SK-N-SH (cell line): ENCODE results near the gene SNTG2.

Experiments used
- CHD2 ChIP-seq: fragments of 150-350 bp; IDR thresholded peaks from 2 replicates; pipeline ENCODE4 v1.6.1; 2018; ENCODE audit warnings: low read length; ENCODE audit not compliant: partially characterized antibody
- CTCF ChIP-seq: fragments of 200-600 bp; sonication (generic); IDR thresholded peaks from 2 replicates; pipeline ENCODE4 v1.6.1; 2017; ENCODE audit warnings: antibody characterized with exemption, mild to moderate bottlenecking, moderate library complexity
- EP300 ChIP-seq, 2 experiments: IDR thresholded peaks; 2 replicates each; pipeline versions ENCODE4 v1.4.0 to v1.6.1; 2012; ENCODE audit warnings: borderline replicate concordance in 1 of 2, low read depth in 1 of 2, low read length in 1 of 2
- NFIC ChIP-seq: IDR thresholded peaks from 2 replicates; pipeline ENCODE4 v1.4.0; 2012; ENCODE audit warnings: borderline replicate concordance
- POLR2AphosphoS5 ChIP-seq: IDR thresholded peaks from 2 replicates; pipeline ENCODE4 v1.6.1; 2012; ENCODE audit warnings: low read depth, low read length
- REST ChIP-seq: IDR thresholded peaks from 2 replicates; pipeline ENCODE4 v1.6.1; 2012; ENCODE audit warnings: mild to moderate bottlenecking, low read depth, low read length, moderate library complexity
- SMC3 ChIP-seq: IDR thresholded peaks from 2 replicates; pipeline ENCODE4 v1.6.1; 2012; ENCODE audit warnings: low read depth, low read length, improper control_type of control experiment
- TAF1 ChIP-seq: IDR thresholded peaks from 2 replicates; pipeline ENCODE4 v1.6.1; 2012; ENCODE audit warnings: low read depth, mild to moderate bottlenecking, low read length, moderate library complexity, borderline replicate concordance
- USF2 ChIP-seq: fragments of 150-350 bp; IDR thresholded peaks from 2 replicates; pipeline ENCODE4 v1.6.1; 2017; ENCODE audit warnings: antibody characterized with exemption, low read length, low read depth, borderline replicate concordance

- TF ChIP-seq TAF1 (no peak), CTCF (peak; percentile 58), USF2 (no peak), REST (no peak), EP300 (IDR thresholded peaks at IDR 0.05; ENCODE audit: borderline replicate concordance in 1 of 2, low read depth in 1 of 2, low read length in 1 of 2) (no peak), SMC3 (peak; percentile 39; the same call in 1 of the 2 replicates), CHD2 (no peak), NFIC (no peak), POLR2AphosphoS5 (no peak)
Measured at GRCh38 chr2:1140389-1141003, 189.8 kb downstream of the SNTG2 start.
